Vagina (tissue), 2 donors: ENCODE data around the gene USP7. TPM values are rescaled to one million over a fixed set of nuclear protein-coding genes. Genes with fewer than 3 reads are reported as not detected.
"Not testable (repeated sequence)": the region's sequence is repeated elsewhere in the genome, so short reads cannot be mapped to it uniquely, and the experiment has no call there.

Experiments used
- DNase-seq, 2 donors: peaks; one replicate each; pipeline ENCODE4 v3.0.0-alpha.2; 2017; ENCODE audit errors: extremely low spot score in 2 of 2
- H3K27ac ChIP-seq: fragments of 200-600 bp; sonication (generic); one replicate; pipeline ENCODE4 v1.5.1; 2019
- H3K27me3 ChIP-seq: fragments of 200-600 bp; sonication (generic); one replicate; pipeline ENCODE4 v1.5.1; 2019
- H3K36me3 ChIP-seq, 2 donors: fragments of 200-600 bp; sonication (generic); one replicate each; pipeline ENCODE4 v1.5.1; 2017 to 2019
- H3K4me1 ChIP-seq: fragments of 200-600 bp; sonication (generic); one replicate; pipeline ENCODE4 v1.5.1; 2019
- H3K4me3 ChIP-seq, 2 donors: fragments of 200-600 bp; sonication (generic); 1 replicate in 1 of 2; 2 replicates in 1 of 2; pipeline ENCODE4 v1.5.1; 2016 to 2019
- H3K9me3 ChIP-seq: fragments of 200-600 bp; sonication (generic); one replicate; pipeline ENCODE4 v1.5.1; 2019
- POLR2A ChIP-seq, 2 donors: fragments of 450-650 bp; IDR thresholded peaks; one replicate each; pipeline ENCODE4 v1.6.1; 2017; ENCODE audit warnings: antibody characterized with exemption in 2 of 2, mild to moderate bottlenecking in 2 of 2, moderate library complexity in 2 of 2
- POLR2AphosphoS5 ChIP-seq, 2 donors: sonication (generic); formaldehyde crosslinking; IDR thresholded peaks; one replicate each; pipeline ENCODE4 v1.9.0; 2017; ENCODE audit warnings: antibody characterized with exemption in 2 of 2, mild to moderate bottlenecking in 2 of 2, low read depth in 1 of 2; ENCODE audit not compliant: insufficient read depth in 1 of 2
- intact Hi-C: fragments of 100-400 bp; cut with DNase I; formaldehyde crosslinking; loops from one replicate; pipeline ENCODE4 v1.15.1; 2023
- total RNA-seq: library from RNA; depleted of rRNA; stranded (reverse); fragments of >200 nt; gene quantifications from one replicate; pipeline ENCODE4 v1.2.3, GENCODE V29; 2016
- TF ChIP-seq, protein P1 (sequence below), 3 experiments: fragments of 450-650 bp in 2 of 3; fragments of 200-600 bp in 1 of 3; sonication (generic) in 1 of 3; IDR thresholded peaks; one replicate each; pipeline ENCODE4 v1.5.1; 2017 to 2019; ENCODE audit warnings: antibody characterized with exemption in 3 of 3, mild to moderate bottlenecking in 2 of 3, moderate library complexity in 2 of 3

Gene USP7
- total RNA-seq, 1 donor from 2014 or later: 112 TPM

DNA sequence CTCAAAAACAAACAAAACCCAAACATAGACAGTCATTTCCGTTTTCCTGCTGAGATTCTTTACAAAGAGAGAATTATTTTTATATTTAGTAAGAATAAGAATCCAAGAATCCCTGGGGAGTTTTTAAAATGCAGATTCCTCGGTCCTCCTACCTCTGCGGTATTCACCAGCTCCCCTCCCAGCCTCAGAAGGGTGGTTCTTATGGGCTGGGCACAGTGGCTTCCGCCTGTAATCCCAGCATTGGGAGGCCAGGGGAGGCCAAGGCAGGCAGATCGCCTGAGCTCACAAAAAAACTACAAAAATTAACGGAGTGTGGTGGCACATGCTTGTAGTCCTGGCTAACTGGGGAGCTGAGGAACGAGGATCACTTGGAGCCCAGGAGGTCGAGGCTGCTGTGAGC lies 26.7 kb upstream of the USP7 start:
- no peak overlapping the region for H3K27ac ChIP-seq
- intact Hi-C loops: no loop called here

DNA sequence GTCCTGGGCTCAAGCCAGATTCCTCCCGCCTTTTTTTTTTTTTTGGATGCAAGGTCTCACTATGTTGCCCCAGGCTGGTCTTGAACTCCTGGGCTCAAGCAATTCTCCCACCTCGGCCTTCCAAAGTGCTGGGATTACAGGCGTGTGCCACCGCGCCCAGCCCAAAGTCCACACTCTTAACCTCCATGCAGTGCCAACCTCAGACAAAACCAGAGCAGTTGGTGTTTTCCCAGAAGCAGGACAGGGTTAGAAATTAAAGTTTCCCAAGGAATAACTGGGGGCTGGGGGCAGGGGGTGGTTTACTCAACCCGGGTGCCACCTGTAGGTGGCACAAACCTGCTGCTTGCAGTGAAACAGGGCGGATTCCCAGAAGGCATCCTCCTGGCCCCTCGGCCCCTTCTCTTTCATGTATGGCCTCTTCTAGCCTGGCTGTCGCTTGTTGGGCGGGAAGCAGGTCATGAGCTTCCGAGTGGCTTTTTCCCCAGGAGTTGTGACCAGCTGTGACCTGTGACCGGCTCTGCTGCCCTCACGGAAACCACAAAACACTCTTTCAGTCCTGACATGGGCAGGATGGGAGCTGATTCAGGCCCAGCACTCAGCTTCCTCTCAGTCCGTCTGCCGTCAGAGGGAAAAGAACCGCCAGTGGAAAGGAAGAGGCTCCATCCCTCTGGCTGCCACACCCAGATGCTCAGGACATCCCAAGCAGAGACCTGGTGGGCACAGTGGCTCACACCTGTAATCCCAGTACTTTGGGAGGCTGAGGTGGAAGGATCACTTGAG lies 25.6 kb upstream of the USP7 start:
- H3K27me3 ChIP-seq: no peaks in the 10 kb centered on the region
- no peaks in the 10 kb centered on the region for H3K36me3 ChIP-seq
- no peaks in the 10 kb centered on the region for H3K9me3 ChIP-seq
- intact Hi-C loops: no loop called here
- no peak overlapping the region for H3K4me3 ChIP-seq
- no peaks in the 10 kb centered on the region for H3K4me1 ChIP-seq
- no peak overlapping the region for H3K27ac ChIP-seq
- no peak for DNase-seq
- no peak for TF ChIP-seq POLR2AphosphoS5 (IDR thresholded peaks at IDR 0.05; ENCODE audit: insufficient read depth in 1 of 2, low read depth in 1 of 2)
- TF ChIP-seq, protein P1, sequence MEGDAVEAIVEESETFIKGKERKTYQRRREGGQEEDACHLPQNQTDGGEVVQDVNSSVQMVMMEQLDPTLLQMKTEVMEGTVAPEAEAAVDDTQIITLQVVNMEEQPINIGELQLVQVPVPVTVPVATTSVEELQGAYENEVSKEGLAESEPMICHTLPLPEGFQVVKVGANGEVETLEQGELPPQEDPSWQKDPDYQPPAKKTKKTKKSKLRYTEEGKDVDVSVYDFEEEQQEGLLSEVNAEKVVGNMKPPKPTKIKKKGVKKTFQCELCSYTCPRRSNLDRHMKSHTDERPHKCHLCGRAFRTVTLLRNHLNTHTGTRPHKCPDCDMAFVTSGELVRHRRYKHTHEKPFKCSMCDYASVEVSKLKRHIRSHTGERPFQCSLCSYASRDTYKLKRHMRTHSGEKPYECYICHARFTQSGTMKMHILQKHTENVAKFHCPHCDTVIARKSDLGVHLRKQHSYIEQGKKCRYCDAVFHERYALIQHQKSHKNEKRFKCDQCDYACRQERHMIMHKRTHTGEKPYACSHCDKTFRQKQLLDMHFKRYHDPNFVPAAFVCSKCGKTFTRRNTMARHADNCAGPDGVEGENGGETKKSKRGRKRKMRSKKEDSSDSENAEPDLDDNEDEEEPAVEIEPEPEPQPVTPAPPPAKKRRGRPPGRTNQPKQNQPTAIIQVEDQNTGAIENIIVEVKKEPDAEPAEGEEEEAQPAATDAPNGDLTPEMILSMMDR (IDR thresholded peaks at IDR 0.05): no peak
- TF ChIP-seq POLR2A (IDR thresholded peaks at IDR 0.05): no peak

More for the DNA sequence above, 26.7 kb upstream of the USP7 start:
- Histone ChIP-seq H3K9me3 (no peaks in the 10 kb centered on the region), H3K27me3 (no peaks in the 10 kb centered on the region), H3K4me1 (no peaks in the 10 kb centered on the region), H3K36me3 (no peaks in the 10 kb centered on the region), H3K4me3 (no peak overlapping the region)
- TF ChIP-seq POLR2A (IDR thresholded peaks at IDR 0.05) (no peak), POLR2AphosphoS5 (IDR thresholded peaks at IDR 0.05; ENCODE audit: insufficient read depth in 1 of 2, low read depth in 1 of 2) (no peak)
- TF ChIP-seq, protein P1 (IDR thresholded peaks at IDR 0.05): no peak
- DNase-seq: no peak

DNA sequence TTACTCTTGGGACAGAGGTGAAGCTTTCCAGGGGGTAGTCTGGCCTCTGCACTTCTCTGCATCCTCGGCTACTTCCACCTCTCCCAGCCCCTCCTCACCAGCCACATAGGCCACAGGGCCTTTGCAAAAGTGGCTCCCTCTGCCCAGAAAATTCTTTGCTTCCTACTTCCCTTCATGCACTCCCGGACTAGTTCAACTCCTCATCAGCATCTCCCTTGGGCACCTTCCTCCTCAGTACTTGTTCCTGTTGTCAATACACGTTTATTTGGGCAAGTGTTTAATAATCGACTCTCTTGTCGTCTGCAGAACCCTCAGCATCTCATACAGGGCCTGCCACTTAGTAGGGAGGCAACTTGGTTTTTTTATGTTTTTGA lies 23.1 kb upstream of the USP7 start:
- H3K4me3 ChIP-seq: no peak overlapping the region
- no peaks in the 10 kb centered on the region for H3K4me1 ChIP-seq
- intact Hi-C loops: no loop called here
- no peak overlapping the region for H3K27ac ChIP-seq
- no peaks in the 10 kb centered on the region for H3K9me3 ChIP-seq
- DNase-seq: no peak
- H3K36me3 ChIP-seq: no peaks in the 10 kb centered on the region
- TF ChIP-seq, protein P1 (IDR thresholded peaks at IDR 0.05): no peak
- no peak for TF ChIP-seq POLR2A (IDR thresholded peaks at IDR 0.05)
- TF ChIP-seq POLR2AphosphoS5 (IDR thresholded peaks at IDR 0.05; ENCODE audit: insufficient read depth in 1 of 2, low read depth in 1 of 2): no peak
- H3K27me3 ChIP-seq: no peaks in the 10 kb centered on the region

DNA sequence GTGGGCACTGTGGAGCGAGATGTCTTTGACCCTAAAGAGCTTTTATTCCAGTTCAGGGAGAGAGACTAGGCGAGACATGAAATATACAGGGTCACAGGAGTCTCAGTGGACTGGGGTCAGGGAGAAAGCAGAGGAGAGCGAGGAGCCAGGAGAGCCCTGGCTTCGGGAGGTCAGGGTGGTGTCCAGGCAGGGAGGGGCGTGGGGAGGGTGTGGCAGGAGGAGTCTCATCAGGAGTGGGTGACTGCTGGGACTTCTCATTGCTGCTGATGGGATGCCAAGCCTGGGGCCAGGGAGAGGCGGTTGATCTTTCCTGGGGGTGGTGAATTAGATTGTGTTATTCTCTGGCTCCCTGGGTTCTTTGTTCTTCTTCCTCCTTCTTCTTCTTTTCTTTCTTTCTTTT lies 22.4 kb upstream of the USP7 start:
- no peaks in the 10 kb centered on the region for H3K4me1 ChIP-seq
- TF ChIP-seq, protein P1 (IDR thresholded peaks at IDR 0.05): no peak
- TF ChIP-seq POLR2AphosphoS5 (IDR thresholded peaks at IDR 0.05; ENCODE audit: insufficient read depth in 1 of 2, low read depth in 1 of 2) (no peak), POLR2A (IDR thresholded peaks at IDR 0.05) (no peak)
- H3K27ac ChIP-seq: no peak overlapping the region
- intact Hi-C loops: no loop called here
- H3K9me3 ChIP-seq: no peaks in the 10 kb centered on the region
- no peak overlapping the region for H3K4me3 ChIP-seq
- no peaks in the 10 kb centered on the region for H3K27me3 ChIP-seq
- no peaks in the 10 kb centered on the region for H3K36me3 ChIP-seq
- DNase-seq: no peak

DNA sequence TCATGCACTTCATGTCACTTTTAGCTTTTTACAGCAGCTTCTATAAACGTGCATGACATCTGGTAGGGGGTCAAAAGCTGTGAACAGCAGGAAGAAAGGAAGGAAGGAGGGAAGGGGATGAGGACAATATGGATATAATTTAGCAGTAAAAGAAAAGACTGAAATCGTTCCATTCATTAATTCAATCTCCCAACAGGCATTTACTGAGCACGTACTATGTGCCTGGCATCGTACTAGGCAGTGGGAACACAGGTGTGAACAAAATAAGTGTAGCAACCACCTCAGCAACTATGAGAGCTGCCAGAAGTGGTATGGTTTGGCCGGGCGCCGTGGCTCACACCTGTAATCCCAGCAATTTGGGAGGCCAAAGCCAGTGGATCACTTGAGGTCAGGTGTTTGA lies 19.1 kb upstream of the USP7 start:
- DNase-seq: no peak
- Histone ChIP-seq H3K4me3 (no peak overlapping the region), H3K4me1 (no peaks in the 10 kb centered on the region), H3K27ac (no peak overlapping the region), H3K27me3 (no peaks in the 10 kb centered on the region), H3K36me3 (no peaks in the 10 kb centered on the region), H3K9me3 (no peaks in the 10 kb centered on the region)
- intact Hi-C loops: no loop called here
- TF ChIP-seq, protein P1 (IDR thresholded peaks at IDR 0.05): no peak
- TF ChIP-seq POLR2A (IDR thresholded peaks at IDR 0.05) (no peak), POLR2AphosphoS5 (IDR thresholded peaks at IDR 0.05; ENCODE audit: insufficient read depth in 1 of 2, low read depth in 1 of 2) (no peak)

DNA sequence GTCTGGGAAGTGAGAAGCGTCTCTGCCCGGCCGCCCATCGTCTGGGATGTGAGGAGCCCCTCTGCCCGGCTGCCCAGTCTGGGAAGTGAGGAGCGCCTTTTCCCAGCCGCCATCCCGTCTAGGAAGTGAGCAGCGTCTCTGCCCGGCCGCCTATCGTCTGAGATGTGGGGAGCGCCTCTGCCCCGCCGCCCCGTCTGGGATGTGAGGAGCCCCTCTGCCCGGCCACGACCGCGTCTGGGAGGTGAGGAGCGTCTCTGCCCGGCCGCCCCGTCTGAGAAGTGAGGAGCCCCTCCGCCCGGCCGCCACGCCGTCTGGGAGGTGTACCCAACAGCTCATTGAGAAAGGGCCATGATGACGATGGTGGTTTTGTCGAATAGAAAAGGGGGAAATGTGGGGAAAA lies 18.2 kb upstream of the USP7 start:
- H3K27ac ChIP-seq, H3K36me3 ChIP-seq, H3K27me3 ChIP-seq, intact Hi-C loops, H3K9me3 ChIP-seq, DNase-seq, H3K4me3 ChIP-seq, H3K4me1 ChIP-seq: not testable (repeated sequence)

DNA sequence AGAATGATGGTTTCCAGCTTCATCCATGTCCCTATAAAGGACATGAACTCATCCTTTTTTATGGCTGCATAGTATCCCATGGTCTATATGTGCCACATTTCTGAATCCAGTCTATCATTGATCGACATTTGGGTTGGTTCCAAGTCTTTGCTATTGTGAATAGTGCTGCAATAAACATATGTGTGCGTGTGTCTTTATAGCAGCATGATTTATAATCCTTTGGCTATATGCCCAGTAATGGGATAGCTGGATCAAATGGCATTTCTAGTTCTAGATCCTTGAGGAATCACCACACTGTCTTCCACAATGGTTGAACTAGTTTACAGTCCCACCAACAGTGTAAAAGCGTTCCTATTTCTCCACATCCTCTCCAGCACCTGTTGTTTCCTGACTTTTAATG lies 12.5 kb upstream of the USP7 start:
- DNase-seq, H3K9me3 ChIP-seq, H3K27ac ChIP-seq, H3K36me3 ChIP-seq, H3K4me3 ChIP-seq, H3K27me3 ChIP-seq, intact Hi-C loops, H3K4me1 ChIP-seq: not testable (repeated sequence)
